GM06990 (cell line): ENCODE data around the gene MATN3.

Experiments used
- DNase-seq: peaks from one replicate; pipeline ENCODE4 v3.0.0-alpha.2; 2011; ENCODE audit not compliant: insufficient read length; ENCODE audit errors: extremely low read depth
- H3K27me3 ChIP-seq: replicated peaks from 2 replicates; pipeline ENCODE4 v1.6.0; 2011; ENCODE audit warnings: low read length; ENCODE audit not compliant: control insufficient read depth, insufficient read depth
- H3K36me3 ChIP-seq: 2 replicates; pipeline ENCODE4 v1.5.1; 2011; ENCODE audit warnings: low read length; ENCODE audit not compliant: control insufficient read depth, insufficient read depth
- H3K4me3 ChIP-seq: replicated peaks from 2 replicates; pipeline ENCODE4 v1.5.1; 2011; ENCODE audit warnings: low read depth, mild to moderate bottlenecking, control low read depth, low read length
- CTCF ChIP-seq: IDR thresholded peaks from 2 replicates; pipeline ENCODE4 v1.5.1; 2011; ENCODE audit warnings: low read length, control low read depth, mild to moderate bottlenecking, inconsistent platforms; ENCODE audit not compliant: insufficient read depth, poor library complexity, severe bottlenecking

Gene MATN3

DNA sequence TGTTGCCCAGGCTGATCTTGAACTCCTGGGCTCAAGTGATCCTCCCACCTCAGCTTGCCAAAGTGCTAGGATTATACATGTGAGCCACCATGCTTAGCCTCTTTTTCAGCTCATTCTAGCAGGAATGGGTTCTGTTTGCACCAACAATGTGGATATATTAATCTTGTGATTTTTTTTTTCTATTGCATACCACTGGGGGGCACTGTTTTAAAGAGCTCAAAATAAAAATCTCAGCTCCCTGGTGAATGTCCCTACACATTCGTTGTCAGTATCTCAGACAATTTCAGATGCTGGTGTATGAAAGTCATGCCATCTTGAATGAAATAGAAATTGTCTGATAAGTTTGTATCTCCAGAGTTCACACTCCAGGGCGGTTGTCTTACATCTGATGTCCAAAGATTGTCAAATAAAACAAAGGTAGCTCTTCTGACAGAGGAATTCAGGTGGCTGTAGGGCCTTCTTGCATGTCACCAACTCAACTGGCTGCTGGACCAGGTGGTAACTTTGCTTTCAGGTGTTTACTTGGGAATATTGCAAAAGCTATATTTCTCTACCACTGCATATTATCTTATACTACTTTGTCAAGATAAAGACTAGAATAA is 3.1 kb upstream of the MATN3 start:
- H3K36me3 ChIP-seq, result no peaks in the 10 kb centered on the region
- H3K4me3 ChIP-seq, result no peak overlapping the region
- peak; percentile 63 for TF ChIP-seq CTCF
- peaks cover 2% of the 10 kb centered on the region; the same call in 1 of the 2 replicates for H3K27me3 ChIP-seq
- peak; percentile 17 for DNase-seq

- H3K27me3 ChIP-seq, result peaks cover 2% of the 10 kb centered on the region; the same call in 1 of the 2 replicates
- DNase-seq, result no peak
- no peak for TF ChIP-seq CTCF
- no peaks in the 10 kb centered on the region for H3K36me3 ChIP-seq
- no peak overlapping the region; the same call in 1 of the 2 replicates for H3K4me3 ChIP-seq
Observed at GRCh38 chr2:20013126-20013849, 820 bp upstream of the MATN3 start.

DNA sequence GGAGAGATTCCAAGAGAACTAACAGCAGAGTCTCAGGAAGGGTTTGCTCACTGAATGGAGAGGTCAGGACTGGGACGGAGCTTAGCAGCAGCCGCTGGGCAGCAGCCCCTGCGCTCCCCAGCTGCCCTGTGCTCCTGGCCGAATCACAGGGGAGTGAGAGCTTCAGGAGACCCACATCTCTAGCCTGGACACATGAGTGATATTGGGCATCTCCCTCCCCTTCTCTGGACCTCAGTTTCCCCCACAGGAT is 511 bp downstream of the MATN3 start:
- H3K4me3 ChIP-seq, result peak overlapping the region; percentile 52; the same call in 1 of the 2 replicates
- H3K27me3 ChIP-seq, result peaks cover 2% of the 10 kb centered on the region; the same call in 1 of the 2 replicates
- no peaks in the 10 kb centered on the region for H3K36me3 ChIP-seq
- DNase-seq, result no peak
- TF ChIP-seq CTCF, result no peak

DNA sequence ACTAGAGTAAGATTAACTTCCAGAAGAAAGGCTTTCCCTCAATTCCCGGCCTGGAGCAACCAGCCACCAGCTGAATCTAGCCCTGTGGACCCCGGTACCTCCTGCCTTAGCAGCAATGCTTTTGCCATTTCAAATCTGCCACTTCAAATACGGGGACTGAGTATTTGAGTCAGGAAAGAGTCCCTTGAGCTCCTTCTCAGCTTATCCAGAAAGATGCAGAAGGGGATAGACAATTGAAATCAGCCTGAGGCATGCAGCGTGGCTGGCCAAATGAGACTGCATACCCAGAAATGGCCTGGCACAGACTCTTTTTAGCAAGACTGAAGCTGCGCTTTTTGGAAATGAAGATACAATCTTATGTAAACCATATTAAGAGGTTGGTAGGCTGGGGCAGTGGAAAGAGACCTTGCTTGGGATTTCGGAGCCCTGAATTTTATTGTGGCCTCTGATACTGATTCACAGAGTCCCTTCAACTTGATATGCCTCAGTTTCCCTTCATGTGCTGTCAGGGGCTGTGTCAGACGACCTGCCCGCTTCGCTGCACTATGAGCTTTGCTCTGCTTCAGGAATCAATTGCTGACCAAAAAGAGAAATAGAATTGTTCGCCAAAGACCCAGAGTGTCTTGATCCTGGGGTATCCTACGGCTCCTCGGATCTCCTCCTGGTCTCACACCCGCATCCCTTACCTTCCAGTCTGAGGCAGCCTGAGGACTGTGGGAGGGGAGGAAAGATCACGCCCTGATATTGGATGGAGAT is 1.0 kb downstream of the MATN3 start:
- Histone ChIP-seq H3K4me3 (no peak overlapping the region), H3K36me3 (no peaks in the 10 kb centered on the region), H3K27me3 (peaks cover 2% of the 10 kb centered on the region; the same call in 1 of the 2 replicates)
- DNase-seq, result no peak
- no peak for TF ChIP-seq CTCF

GRCh38 chr2:20008703-20009102 is 3.8 kb downstream of the MATN3 start:
- no peaks in the 10 kb centered on the region for H3K36me3 ChIP-seq
- no peak for DNase-seq
- no peak for TF ChIP-seq CTCF
- no peak overlapping the region for H3K4me3 ChIP-seq
- peaks cover 4% of the 10 kb centered on the region; the same call in 1 of the 2 replicates for H3K27me3 ChIP-seq
